C4-2B (cell line): ENCODE measurements around the gene LRP3.
"Not testable (repeated sequence)": the region's sequence is repeated elsewhere in the genome, so short reads cannot be mapped to it uniquely, and the experiment has no call there.

Experiments used
- H3K27ac ChIP-seq: fragments of 450-650 bp; 2 replicates; pipeline ENCODE4 v1.5.1; 2017
- ZFX ChIP-seq: fragments of 450-650 bp; IDR thresholded peaks from 2 replicates; pipeline ENCODE4 v1.6.1; 2017
- TF ChIP-seq, protein P1 (sequence below): fragments of 450-650 bp; conservative IDR thresholded peaks from 2 replicates; pipeline ENCODE4 v1.5.1; 2017; ENCODE audit warnings: mild to moderate bottlenecking

LRP3 gene, protein sequence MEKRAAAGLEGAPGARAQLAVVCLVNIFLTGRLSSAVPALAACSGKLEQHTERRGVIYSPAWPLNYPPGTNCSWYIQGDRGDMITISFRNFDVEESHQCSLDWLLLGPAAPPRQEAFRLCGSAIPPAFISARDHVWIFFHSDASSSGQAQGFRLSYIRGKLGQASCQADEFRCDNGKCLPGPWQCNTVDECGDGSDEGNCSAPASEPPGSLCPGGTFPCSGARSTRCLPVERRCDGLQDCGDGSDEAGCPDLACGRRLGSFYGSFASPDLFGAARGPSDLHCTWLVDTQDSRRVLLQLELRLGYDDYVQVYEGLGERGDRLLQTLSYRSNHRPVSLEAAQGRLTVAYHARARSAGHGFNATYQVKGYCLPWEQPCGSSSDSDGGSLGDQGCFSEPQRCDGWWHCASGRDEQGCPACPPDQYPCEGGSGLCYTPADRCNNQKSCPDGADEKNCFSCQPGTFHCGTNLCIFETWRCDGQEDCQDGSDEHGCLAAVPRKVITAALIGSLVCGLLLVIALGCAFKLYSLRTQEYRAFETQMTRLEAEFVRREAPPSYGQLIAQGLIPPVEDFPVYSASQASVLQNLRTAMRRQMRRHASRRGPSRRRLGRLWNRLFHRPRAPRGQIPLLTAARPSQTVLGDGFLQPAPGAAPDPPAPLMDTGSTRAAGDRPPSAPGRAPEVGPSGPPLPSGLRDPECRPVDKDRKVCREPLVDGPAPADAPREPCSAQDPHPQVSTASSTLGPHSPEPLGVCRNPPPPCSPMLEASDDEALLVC

DNA sequence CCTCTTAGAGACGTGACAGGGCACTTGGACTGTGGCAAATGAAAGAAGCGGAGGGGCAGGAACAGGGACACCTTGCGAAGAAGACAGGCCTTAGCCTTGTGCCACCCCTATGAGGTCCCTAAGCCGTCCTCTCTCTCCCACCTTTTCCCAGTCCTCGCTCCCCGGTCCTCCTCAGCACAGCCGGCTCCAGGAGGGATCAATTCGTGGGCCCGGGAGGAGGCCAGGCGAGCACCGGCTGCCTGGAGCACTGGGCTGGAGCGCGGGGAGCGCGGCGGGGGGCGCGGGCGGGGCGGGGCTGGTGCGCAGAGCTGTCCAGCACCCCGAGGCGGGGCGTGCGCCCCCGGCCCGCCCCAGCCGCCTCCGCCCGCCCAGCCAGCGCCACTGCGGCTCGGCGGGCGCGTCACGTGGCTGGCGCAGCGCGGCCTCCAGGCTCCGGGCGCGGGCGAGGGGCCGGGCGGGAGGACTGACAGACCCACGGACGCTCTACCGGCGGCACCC lies at the start of gene LRP3:
LRP3 (plus strand) TSS at position 466 of the 498 bp plus-strand sequence. CDS start 456 bp downstream, outside the sequence.
- TF ChIP-seq, protein P1, sequence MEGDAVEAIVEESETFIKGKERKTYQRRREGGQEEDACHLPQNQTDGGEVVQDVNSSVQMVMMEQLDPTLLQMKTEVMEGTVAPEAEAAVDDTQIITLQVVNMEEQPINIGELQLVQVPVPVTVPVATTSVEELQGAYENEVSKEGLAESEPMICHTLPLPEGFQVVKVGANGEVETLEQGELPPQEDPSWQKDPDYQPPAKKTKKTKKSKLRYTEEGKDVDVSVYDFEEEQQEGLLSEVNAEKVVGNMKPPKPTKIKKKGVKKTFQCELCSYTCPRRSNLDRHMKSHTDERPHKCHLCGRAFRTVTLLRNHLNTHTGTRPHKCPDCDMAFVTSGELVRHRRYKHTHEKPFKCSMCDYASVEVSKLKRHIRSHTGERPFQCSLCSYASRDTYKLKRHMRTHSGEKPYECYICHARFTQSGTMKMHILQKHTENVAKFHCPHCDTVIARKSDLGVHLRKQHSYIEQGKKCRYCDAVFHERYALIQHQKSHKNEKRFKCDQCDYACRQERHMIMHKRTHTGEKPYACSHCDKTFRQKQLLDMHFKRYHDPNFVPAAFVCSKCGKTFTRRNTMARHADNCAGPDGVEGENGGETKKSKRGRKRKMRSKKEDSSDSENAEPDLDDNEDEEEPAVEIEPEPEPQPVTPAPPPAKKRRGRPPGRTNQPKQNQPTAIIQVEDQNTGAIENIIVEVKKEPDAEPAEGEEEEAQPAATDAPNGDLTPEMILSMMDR: no peak
- no peak for TF ChIP-seq ZFX
- H3K27ac ChIP-seq: peak within 1 kb of the TSS; percentile 82

DNA sequence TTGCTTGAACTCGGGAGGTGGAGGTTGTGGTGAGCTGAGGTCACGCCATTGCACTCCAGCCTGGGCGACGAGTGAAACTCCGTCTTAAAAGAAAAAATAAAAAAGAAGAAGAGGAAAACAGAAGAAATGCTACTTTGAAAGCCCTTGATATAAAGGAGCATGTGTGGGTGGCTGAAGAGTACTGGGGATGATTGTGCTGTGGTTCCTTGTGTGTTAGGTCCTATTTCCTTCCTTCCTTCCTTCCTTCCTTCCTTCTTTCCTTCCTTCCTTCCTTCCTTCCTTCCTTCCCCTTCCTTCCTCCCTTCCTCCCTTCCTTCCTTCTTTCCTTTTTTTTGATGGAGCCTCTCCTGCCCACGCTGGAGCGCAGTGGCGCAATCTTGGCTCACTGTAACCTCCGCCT lies 47.9 kb upstream of the LRP3 start:
- no peak for TF ChIP-seq ZFX
- TF ChIP-seq, protein P1: no peak
- no peak overlapping the region for H3K27ac ChIP-seq

- TF ChIP-seq ZFX: no peak
- TF ChIP-seq, protein P1: no peak
- H3K27ac ChIP-seq: no peak overlapping the region
Observed at GRCh38 chr19:33147538-33147937, 46.6 kb upstream of the LRP3 start.

DNA sequence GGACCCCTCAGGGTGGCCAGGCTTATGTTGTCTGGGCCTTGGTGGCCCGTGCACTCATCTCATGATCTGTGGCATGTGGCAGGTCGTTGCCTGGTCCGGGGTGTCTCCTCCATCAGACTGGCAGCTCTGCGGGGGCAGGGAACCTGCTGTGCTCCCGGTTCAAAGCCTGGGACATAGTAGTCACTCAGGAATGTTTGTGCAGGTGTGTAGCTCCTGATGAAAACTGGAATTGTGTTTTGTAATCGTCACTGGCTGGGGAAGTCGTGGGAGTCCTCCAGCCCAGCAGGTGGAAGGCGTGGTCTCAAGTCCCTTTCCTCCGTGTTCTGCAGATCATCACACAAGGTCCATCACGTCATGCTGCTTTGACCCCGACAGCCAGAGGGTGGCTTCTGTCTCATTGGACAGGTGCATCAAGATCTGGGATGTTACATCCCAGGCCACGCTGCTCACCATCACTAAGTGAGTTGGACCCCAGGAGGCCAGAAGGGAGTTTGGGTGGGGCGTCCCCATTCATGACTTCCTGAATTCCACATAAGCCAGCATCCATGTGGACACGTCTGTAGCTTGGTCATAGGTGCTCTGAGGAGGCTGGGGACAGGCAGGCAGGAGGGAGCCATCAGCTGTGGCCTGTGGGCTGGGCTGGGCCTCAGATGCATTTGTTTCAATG lies 43.1 kb upstream of the LRP3 start:
- no peak overlapping the region for H3K27ac ChIP-seq
- TF ChIP-seq, protein P1: no peak
- no peak for TF ChIP-seq ZFX

DNA sequence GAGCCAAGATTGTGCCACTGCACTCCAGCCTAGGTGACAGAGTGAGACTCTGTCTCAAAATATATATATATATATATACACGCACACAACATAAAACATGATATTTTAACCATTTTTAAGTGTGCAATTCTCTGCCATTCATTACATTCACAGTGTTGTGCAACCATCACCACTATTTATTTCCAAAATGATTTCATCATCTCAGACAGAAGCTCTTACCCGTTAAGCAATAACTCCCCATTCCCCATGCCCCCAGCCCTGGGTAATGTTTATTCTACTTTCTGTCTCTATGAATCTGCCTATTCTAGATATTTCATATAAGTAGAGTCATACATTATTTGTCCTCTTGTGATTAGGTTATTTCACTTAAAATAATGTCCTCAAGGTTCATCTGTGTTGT lies 42.0 kb upstream of the LRP3 start:
- TF ChIP-seq, protein P1: no peak
- TF ChIP-seq ZFX: no peak
- H3K27ac ChIP-seq: no peak overlapping the region

DNA sequence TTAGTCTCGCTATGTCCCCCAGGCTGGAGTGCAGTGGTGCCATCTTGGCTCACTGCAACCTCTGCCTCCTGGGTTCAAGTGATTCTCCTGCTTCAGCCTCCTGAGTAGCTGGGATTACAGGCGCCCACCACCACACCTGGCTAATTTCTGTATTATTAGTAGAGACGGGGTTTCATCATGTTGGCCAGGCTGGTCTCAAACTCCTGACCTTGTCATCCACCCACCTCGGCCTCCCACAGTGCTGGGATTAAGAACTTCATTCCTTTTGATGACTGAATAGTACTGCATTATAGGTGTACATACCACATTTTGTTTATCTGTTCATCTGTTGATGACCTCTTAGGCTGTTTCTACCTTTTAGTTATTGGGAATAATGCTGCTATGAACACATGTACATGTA lies 41.5 kb upstream of the LRP3 start:
- not testable (repeated sequence) for H3K27ac ChIP-seq

DNA sequence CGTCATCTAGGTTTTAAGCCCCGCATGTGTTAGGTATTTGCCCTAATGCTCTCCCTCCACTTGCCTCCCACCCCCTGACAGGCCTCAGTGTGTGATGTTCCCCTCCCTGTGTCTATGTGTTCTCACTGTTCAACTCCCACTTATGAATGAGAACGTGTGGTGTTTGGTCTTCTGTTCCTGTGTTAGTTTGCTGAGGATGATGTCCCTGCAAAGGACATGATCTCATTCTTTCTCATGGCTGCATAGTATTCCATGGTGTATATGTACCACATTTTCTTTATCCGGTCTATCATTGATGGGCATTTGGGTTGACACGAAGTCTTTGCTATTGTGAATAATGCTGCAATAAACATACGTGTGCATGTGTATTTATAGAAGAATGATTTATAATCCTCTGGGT lies 39.8 kb upstream of the LRP3 start:
- H3K27ac ChIP-seq: not testable (repeated sequence)

DNA sequence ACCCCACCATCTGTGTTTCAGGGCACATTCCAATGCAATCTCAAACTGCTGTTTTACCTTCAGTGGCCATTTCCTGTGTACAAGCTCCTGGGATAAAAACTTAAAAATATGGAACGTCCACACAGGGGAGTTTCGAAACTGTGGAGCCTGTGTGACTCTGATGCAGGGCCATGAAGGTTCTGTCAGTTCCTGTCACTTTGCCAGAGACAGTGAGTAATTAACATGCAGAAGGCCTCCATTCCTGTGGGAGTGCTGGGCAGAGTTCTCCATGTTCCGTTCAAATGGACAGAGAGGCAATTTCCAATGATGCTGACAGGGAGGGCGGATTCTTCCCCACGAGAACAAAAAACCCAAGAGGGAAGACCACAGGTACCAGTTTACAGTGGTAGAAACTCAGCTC lies 37.8 kb upstream of the LRP3 start:
- TF ChIP-seq, protein P1: no peak
- TF ChIP-seq ZFX: no peak
- H3K27ac ChIP-seq: no peak overlapping the region
